Heart left ventricle (tissue), 16 donors: Measurements from ENCODE around the gene SLC25A31. TPM values are rescaled to one million over a fixed set of nuclear protein-coding genes. Genes with fewer than 3 reads are reported as not detected.

Experiments used
- ATAC-seq, 4 donors: fragments of 200-7000 bp; cut with Tn5 transposase; one replicate each; pipeline ENCODE4 v1.9.1; 2020 to 2022; ENCODE audit warnings: moderate library complexity in 4 of 4, mild to moderate bottlenecking in 3 of 4, moderate number of reproducible peaks in 1 of 4
- DNase-seq, 5 donors: peaks; one replicate each; pipeline ENCODE4 v3.0.0-alpha.2; 2020
- H3K27ac ChIP-seq, 12 donors: fragments of 200-600 bp; sonication (generic) in 4 of 12; one replicate each; pipeline versions ENCODE4 v1.5.0 to v1.8.0; 2016 to 2022; ENCODE audit warnings: mild to moderate bottlenecking in 2 of 12
- H3K27me3 ChIP-seq, 9 donors: fragments of 200-600 bp; sonication (generic) in 2 of 9; one replicate each; pipeline versions ENCODE4 v1.5.1 to v1.8.0; 2016 to 2022; ENCODE audit warnings: mild to moderate bottlenecking in 3 of 9
- H3K36me3 ChIP-seq, 9 donors: fragments of 200-600 bp; sonication (generic) in 2 of 9; one replicate each; pipeline versions ENCODE4 v1.5.0 to v1.8.0; 2018 to 2022; ENCODE audit warnings: mild to moderate bottlenecking in 2 of 9
- H3K4me1 ChIP-seq, 12 donors: fragments of 200-600 bp; sonication (generic) in 4 of 12; one replicate each; pipeline versions ENCODE4 v1.5.0 to v1.8.0; 2016 to 2022; ENCODE audit warnings: mild to moderate bottlenecking in 3 of 12
- H3K4me3 ChIP-seq, 12 donors: fragments of 200-600 bp; sonication (generic) in 4 of 12; one replicate each; pipeline versions ENCODE4 v1.5.0 to v1.8.0; 2017 to 2022; ENCODE audit warnings: mild to moderate bottlenecking in 9 of 12, moderate library complexity in 4 of 12
- H3K9me3 ChIP-seq, 12 donors: fragments of 200-600 bp; sonication (generic) in 4 of 12; one replicate each; pipeline versions ENCODE4 v1.5.0 to v1.8.0; 2016 to 2022; ENCODE audit warnings: mild to moderate bottlenecking in 1 of 12
- CTCF ChIP-seq, 12 donors: fragments of 200-600 bp; sonication (generic) in 4 of 12; IDR thresholded peaks; one replicate each; pipeline versions ENCODE4 v1.5.0 to v1.8.0; 2018 to 2022; ENCODE audit warnings: antibody characterized with exemption in 12 of 12, mild to moderate bottlenecking in 5 of 12
- POLR2A ChIP-seq, 2 donors: fragments of 450-650 bp; IDR thresholded peaks; one replicate each; pipeline ENCODE4 v1.6.1; 2017; ENCODE audit warnings: antibody characterized with exemption in 2 of 2, mild to moderate bottlenecking in 2 of 2, moderate library complexity in 2 of 2
- whole genome bisulfite sequencing, 4 donors: extraction: QIAGEN DNeasy Blood & Tissue Kit in 2 of 4; methylation state at CpG; one replicate each; pipeline versions ENCODE4 v1.1.5 to v1.1.7; 2013 to 2018; 5-methylcytosine and 5-hydroxymethylcytosine counted together
- intact Hi-C, 10 donors: fragments of 100-400 bp; cut with DNase I; formaldehyde crosslinking; loops; one replicate each; pipeline versions ENCODE4 v1.11.1 to v1.14.2; 2022
- polyA plus RNA-seq, 2 donors: library from polyadenylated mRNA; stranded (reverse); fragments of 200-250 nt; gene quantifications; one replicate each; pipeline ENCODE4 v1.2.3, GENCODE V29; 2013
- total RNA-seq, 9 donors: library from RNA; depleted of rRNA in 2 of 9; stranded (reverse); fragments of >200 nt in 2 of 9; fragmentation: NEBNext Ultra II Directional in 3 of 9; extraction: Animal tissue kit (Norgen Biotek cat#: 25700) in 3 of 9; gene quantifications; one replicate each; pipeline versions ENCODE4 v1.1.0 to v1.2.4, GENCODE V29; 2016 to 2023
- donor health status: ischemic (EF 13 %, LVEDD 7.1; RV severe dilation, severe dysfunction).
- donor health status: healthy with polysubstance abuse.
- donor health status: DM: no; HTN: yes; CAD: no.
- donor health status: DM: no; HTN: no; CAD: no.
- donor health status: ischemic (EF 25% LVEDD 6.9; RV normal size, moderate dysfunction).
- donor health status: ischemic (EF 25% LVEDD 5.7; RV mildly dilated, moderate dysfunction).
- donor health status: healthy.
- donor health status: DM: yes; HTN: yes; CAD: no.
- donor health status: ischemic (EF 35%, LVEDD 5.7; RV mildly dilated, moderate dysfunction).
- donor health status: nonischemic (EF 11% LVEDD 7.7; RV severe dilation, severe dysfunction).
- donor health status: DM: yes; HTN: yes; CAD: no.
- donor health status: PGD.
- donor health status: ischemic (EF 29% LVEDD 5.4; RV normal size, mild dysfunction).
- donor health status: nonischemic (EF 23%, LVEDD 6.1; RV moderate dilation, normal function).

SLC25A31 gene
- total and polyA plus RNA-seq, 11 donors = not detected

- TF ChIP-seq POLR2A (IDR thresholded peaks at IDR 0.05) = no peak
- no peak for TF ChIP-seq CTCF (IDR thresholded peaks at IDR 0.05)
- Histone ChIP-seq H3K4me1 (no peaks in the 10 kb centered on the region), H3K27me3 (no peaks in the 10 kb centered on the region), H3K27ac (no peak overlapping the region), H3K36me3 (no peaks in the 10 kb centered on the region), H3K9me3 (peaks cover 0 to 26% (median 11%) of the 10 kb centered on the region in 12 donors), H3K4me3 (no peak overlapping the region)
- no peak for DNase-seq
- intact Hi-C loops = no loop called here
- 76 to 91% (median 85%) methylated on average over 4 of the region's 4 CpGs for WGBS, 4 donors
- no peak for ATAC-seq
Measured at GRCh38 chr4:127747883-127748282, 17.7 kb downstream of the SLC25A31 start.

GRCh38 chr4:127748957-127749356 is 18.8 kb downstream of the SLC25A31 start:
- intact Hi-C loops = no loop called here
- H3K4me1 ChIP-seq = no peaks in the 10 kb centered on the region

GRCh38 chr4:127756906-127757305 is 26.7 kb downstream of the SLC25A31 start:
- Histone ChIP-seq H3K27me3 (no peaks in the 10 kb centered on the region), H3K36me3 (no peaks in the 10 kb centered on the region), H3K4me1 (no peaks in the 10 kb centered on the region), H3K27ac (no peak overlapping the region), H3K9me3 (peaks cover 0 to 16% (median 2%) of the 10 kb centered on the region in 12 donors), H3K4me3 (no peak overlapping the region)
- intact Hi-C loops = no loop called here
- DNase-seq (no peak), ATAC-seq (no peak)
- no peak for TF ChIP-seq CTCF (IDR thresholded peaks at IDR 0.05)
- no peak for TF ChIP-seq POLR2A (IDR thresholded peaks at IDR 0.05)
- WGBS, 4 donors = 69 to 85% (median 75%) methylated on average over 2 of the region's 2 CpGs

More at GRCh38 chr4:127748957-127749356, 18.8 kb downstream of the SLC25A31 start:
- TF ChIP-seq POLR2A (IDR thresholded peaks at IDR 0.05) (no peak), CTCF (IDR thresholded peaks at IDR 0.05) (no peak)
- 80 to 89% (median 84%) methylated on average over 2 of the region's 2 CpGs for WGBS, 4 donors
- H3K4me3 ChIP-seq = no peak overlapping the region
- H3K27ac ChIP-seq = no peak overlapping the region
- DNase-seq (no peak), ATAC-seq (no peak)
- no peaks in the 10 kb centered on the region for H3K36me3 ChIP-seq
- H3K9me3 ChIP-seq = peaks cover 0 to 27% (median 11%) of the 10 kb centered on the region in 12 donors
- H3K27me3 ChIP-seq = no peaks in the 10 kb centered on the region

- Histone ChIP-seq H3K4me3 (no peak overlapping the region), H3K27ac (no peak overlapping the region), H3K36me3 (no peaks in the 10 kb centered on the region), H3K4me1 (no peaks in the 10 kb centered on the region), H3K27me3 (no peaks in the 10 kb centered on the region), H3K9me3 (peaks cover 0 to 16% (median 2%) of the 10 kb centered on the region in 12 donors)
- intact Hi-C loops = no loop called here
- DNase-seq = no peak
- no peak for TF ChIP-seq CTCF (IDR thresholded peaks at IDR 0.05)
- TF ChIP-seq POLR2A (IDR thresholded peaks at IDR 0.05) = no peak
- ATAC-seq = no peak
- 74 to 78% (median 75%) methylated on average over 2 of the region's 2 CpGs for WGBS, 4 donors
Measured at GRCh38 chr4:127759228-127759820, 29.1 kb downstream of the SLC25A31 start.
